HUES6 (cell line): ENCODE measurements around the gene DICER1.
"Not testable (repeated sequence)": the region's sequence is repeated elsewhere in the genome, so short reads cannot be mapped to it uniquely, and the experiment has no call there.

Experiments used
- H3K27ac ChIP-seq: 2 replicates; pipeline ENCODE4 v1.7.0; 2013; ENCODE audit warnings: low read depth, mild to moderate bottlenecking, low read length, inconsistent platforms
- H3K27me3 ChIP-seq: 2 replicates; pipeline ENCODE4 v1.6.1; 2013; ENCODE audit warnings: low read length; ENCODE audit not compliant: control insufficient read depth, insufficient read depth
- H3K36me3 ChIP-seq: 2 replicates; pipeline ENCODE4 v1.6.1; 2013; ENCODE audit warnings: low read length; ENCODE audit not compliant: control insufficient read depth, insufficient read depth
- H3K4me1 ChIP-seq: 2 replicates; pipeline ENCODE4 v1.6.1; 2013; ENCODE audit warnings: low read length; ENCODE audit not compliant: control insufficient read depth, insufficient read depth
- H3K4me3 ChIP-seq: 2 replicates; pipeline ENCODE4 v1.5.1; 2013; ENCODE audit warnings: low read depth, low read length
- H3K9ac ChIP-seq: one replicate; pipeline ENCODE4 v1.6.1; 2013; ENCODE audit warnings: mild to moderate bottlenecking, low read length
- H3K9me3 ChIP-seq: 2 replicates; pipeline ENCODE4 v1.6.1; 2013; ENCODE audit warnings: low read depth, low read length; ENCODE audit not compliant: control insufficient read depth, insufficient read depth

Gene DICER1, protein sequence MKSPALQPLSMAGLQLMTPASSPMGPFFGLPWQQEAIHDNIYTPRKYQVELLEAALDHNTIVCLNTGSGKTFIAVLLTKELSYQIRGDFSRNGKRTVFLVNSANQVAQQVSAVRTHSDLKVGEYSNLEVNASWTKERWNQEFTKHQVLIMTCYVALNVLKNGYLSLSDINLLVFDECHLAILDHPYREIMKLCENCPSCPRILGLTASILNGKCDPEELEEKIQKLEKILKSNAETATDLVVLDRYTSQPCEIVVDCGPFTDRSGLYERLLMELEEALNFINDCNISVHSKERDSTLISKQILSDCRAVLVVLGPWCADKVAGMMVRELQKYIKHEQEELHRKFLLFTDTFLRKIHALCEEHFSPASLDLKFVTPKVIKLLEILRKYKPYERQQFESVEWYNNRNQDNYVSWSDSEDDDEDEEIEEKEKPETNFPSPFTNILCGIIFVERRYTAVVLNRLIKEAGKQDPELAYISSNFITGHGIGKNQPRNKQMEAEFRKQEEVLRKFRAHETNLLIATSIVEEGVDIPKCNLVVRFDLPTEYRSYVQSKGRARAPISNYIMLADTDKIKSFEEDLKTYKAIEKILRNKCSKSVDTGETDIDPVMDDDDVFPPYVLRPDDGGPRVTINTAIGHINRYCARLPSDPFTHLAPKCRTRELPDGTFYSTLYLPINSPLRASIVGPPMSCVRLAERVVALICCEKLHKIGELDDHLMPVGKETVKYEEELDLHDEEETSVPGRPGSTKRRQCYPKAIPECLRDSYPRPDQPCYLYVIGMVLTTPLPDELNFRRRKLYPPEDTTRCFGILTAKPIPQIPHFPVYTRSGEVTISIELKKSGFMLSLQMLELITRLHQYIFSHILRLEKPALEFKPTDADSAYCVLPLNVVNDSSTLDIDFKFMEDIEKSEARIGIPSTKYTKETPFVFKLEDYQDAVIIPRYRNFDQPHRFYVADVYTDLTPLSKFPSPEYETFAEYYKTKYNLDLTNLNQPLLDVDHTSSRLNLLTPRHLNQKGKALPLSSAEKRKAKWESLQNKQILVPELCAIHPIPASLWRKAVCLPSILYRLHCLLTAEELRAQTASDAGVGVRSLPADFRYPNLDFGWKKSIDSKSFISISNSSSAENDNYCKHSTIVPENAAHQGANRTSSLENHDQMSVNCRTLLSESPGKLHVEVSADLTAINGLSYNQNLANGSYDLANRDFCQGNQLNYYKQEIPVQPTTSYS (N-terminal part only)

DNA sequence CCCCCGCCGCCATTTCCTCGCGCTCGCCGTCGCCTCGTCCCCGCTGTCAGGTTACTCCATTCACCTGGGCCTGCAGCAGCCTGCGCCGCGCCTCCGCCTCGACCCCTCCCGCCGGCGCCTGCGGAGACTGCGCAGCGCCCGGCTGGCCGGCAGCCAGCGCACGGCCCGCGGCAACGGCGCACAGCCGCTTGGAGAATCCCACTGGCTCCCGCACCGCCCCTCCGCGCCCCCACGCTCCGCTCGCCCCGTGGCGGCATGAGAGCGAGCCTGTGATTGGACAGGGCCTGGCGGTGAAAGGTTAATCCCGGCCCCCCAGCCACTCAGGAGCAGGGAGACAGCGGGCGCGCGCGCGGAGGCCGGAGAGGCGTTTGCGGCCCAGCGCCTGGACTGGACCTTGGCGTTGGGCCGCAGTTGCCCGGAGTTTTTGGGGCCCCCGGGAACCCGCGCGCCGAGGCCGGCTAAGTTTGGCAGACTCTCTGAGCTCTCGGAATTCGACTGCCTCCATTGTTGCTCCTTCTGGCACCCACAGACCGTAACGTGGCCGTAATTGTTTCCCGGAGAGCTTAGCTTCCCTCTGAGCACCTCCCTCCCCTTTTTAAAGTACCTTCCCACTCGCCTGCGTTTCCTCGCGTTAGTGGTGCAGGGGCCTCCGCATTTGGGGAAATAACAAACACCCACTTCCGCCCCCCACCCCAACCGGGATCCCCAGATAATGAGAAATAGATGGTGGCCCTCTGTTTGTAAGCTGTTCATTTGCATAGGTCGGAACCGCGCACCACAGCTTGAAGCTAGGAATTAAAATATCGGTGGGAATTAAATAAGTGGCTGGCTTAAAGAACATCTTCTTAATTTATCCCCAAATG, at the start of gene DICER1:
Gene DICER1 (minus strand): TSS at position 203 of the 863 bp plus-strand sequence. CDS start 24,071 bp downstream, outside the sequence.
- Histone ChIP-seq H3K9ac (peak within 1 kb of the TSS; percentile 97), H3K36me3 (no peaks in the 10 kb centered on the region), H3K27ac (peak within 1 kb of the TSS; percentile 87), H3K4me1 (peaks cover 19% of the 10 kb centered on the region), H3K4me3 (peak within 1 kb of the TSS; percentile 93), H3K9me3 (no peaks in the 10 kb centered on the region), H3K27me3 (no peaks in the 10 kb centered on the region)

DNA sequence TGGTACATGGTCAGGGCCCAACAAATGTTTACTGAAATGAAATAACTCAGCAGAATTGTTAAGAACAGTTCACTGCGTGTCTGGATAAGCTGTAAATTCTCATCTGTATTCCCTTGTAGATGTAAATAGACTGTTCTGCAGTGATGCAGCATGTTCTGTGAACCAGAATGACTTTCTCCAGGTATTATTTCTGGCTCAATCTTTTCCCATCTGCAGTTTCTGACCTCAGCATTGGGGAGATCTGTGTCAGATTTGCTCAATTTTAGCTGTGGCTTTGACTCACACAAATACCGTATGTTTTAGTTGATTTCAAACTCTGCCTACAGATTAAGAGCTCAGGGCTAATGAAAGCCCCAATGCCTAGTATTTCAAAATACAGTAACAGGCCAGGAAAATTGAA, 49.2 kb upstream of the DICER1 start:
- 0 out of 2 replicates have a peak, but pooled peaks cover 5% of the 10 kb centered on the region for H3K36me3 ChIP-seq

DNA sequence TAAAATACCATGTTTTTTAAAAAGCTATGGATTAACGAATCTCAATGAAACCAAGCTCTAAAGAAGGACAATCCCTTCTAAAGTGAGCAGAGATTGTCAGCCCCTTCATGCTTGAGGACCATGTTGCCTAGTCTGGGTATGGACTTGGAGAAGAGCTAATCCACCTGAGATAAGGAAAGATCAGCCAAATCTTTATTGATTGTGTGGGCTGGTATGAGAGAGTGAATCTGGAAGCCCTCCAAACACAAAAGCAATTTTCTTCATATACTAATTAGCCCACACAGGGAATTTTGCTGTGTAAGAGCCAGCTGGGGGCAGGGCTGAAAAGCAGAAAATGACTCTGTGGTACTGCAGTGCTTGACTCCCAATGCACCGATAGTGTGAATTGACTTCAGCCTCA, 47.4 kb upstream of the DICER1 start:
- no peak overlapping the region for H3K4me3 ChIP-seq
- no peaks in the 10 kb centered on the region for H3K27me3 ChIP-seq
- H3K36me3 ChIP-seq: 0 out of 2 replicates have a peak, but pooled peaks cover 5% of the 10 kb centered on the region
- H3K4me1 ChIP-seq: peaks cover 7% of the 10 kb centered on the region
- H3K9ac ChIP-seq: no peak overlapping the region
- 0 out of 2 replicates have a peak, but pooled peaks cover 5% of the 10 kb centered on the region for H3K9me3 ChIP-seq
- no peak overlapping the region for H3K27ac ChIP-seq

More for the DNA sequence above, 49.2 kb upstream of the DICER1 start:
- Histone ChIP-seq H3K9me3 (0 out of 2 replicates have a peak, but pooled peaks cover 5% of the 10 kb centered on the region), H3K27ac (no peak overlapping the region), H3K4me1 (no peaks in the 10 kb centered on the region), H3K9ac (no peak overlapping the region), H3K4me3 (no peak overlapping the region), H3K27me3 (no peaks in the 10 kb centered on the region)

- not testable (repeated sequence) for H3K27me3 ChIP-seq, H3K27ac ChIP-seq, H3K9me3 ChIP-seq, H3K36me3 ChIP-seq, H3K4me3 ChIP-seq, H3K9ac ChIP-seq
- peaks cover 24% of the 10 kb centered on the region for H3K4me1 ChIP-seq
Measured at GRCh38 chr14:95201745-95202144, 44.4 kb upstream of the DICER1 start.

- H3K27ac ChIP-seq: no peak overlapping the region
- 0 out of 2 replicates have a peak, but pooled peaks cover 5% of the 10 kb centered on the region for H3K9me3 ChIP-seq
- H3K9ac ChIP-seq: no peak overlapping the region
- H3K4me1 ChIP-seq: peaks cover 24% of the 10 kb centered on the region
- 0 out of 2 replicates have a peak, but pooled peaks cover 5% of the 10 kb centered on the region for H3K36me3 ChIP-seq
- H3K4me3 ChIP-seq: no peak overlapping the region
- no peaks in the 10 kb centered on the region for H3K27me3 ChIP-seq
Measured at GRCh38 chr14:95200404-95200803, 43.1 kb upstream of the DICER1 start.

GRCh38 chr14:95199298-95199983, 42.1 kb upstream of the DICER1 start:
- no peak overlapping the region for H3K9ac ChIP-seq
- peaks cover 24% of the 10 kb centered on the region for H3K4me1 ChIP-seq
- H3K9me3 ChIP-seq: no peaks in the 10 kb centered on the region
- no peak overlapping the region for H3K27ac ChIP-seq
- no peak overlapping the region for H3K4me3 ChIP-seq
- no peaks in the 10 kb centered on the region for H3K27me3 ChIP-seq
- 0 out of 2 replicates have a peak, but pooled peaks cover 5% of the 10 kb centered on the region for H3K36me3 ChIP-seq

GRCh38 chr14:95198320-95198719, 41.0 kb upstream of the DICER1 start:
- Histone ChIP-seq H3K4me1 (peaks cover 24% of the 10 kb centered on the region), H3K36me3 (no peaks in the 10 kb centered on the region), H3K27me3 (no peaks in the 10 kb centered on the region), H3K27ac (no peak overlapping the region), H3K9me3 (no peaks in the 10 kb centered on the region), H3K9ac (no peak overlapping the region), H3K4me3 (no peak overlapping the region)

GRCh38 chr14:95197551-95197950, 40.2 kb upstream of the DICER1 start:
- no peaks in the 10 kb centered on the region for H3K9me3 ChIP-seq
- H3K9ac ChIP-seq: no peak overlapping the region
- no peaks in the 10 kb centered on the region for H3K36me3 ChIP-seq
- no peak overlapping the region for H3K27ac ChIP-seq
- no peaks in the 10 kb centered on the region for H3K27me3 ChIP-seq
- peaks cover 24% of the 10 kb centered on the region for H3K4me1 ChIP-seq
- H3K4me3 ChIP-seq: no peak overlapping the region

GRCh38 chr14:95196826-95197545, 39.7 kb upstream of the DICER1 start:
- Histone ChIP-seq H3K4me1 (peaks cover 24% of the 10 kb centered on the region), H3K4me3 (no peak overlapping the region), H3K27ac (no peak overlapping the region), H3K9me3 (no peaks in the 10 kb centered on the region), H3K36me3 (no peaks in the 10 kb centered on the region), H3K27me3 (no peaks in the 10 kb centered on the region), H3K9ac (no peak overlapping the region)
